Activated naive CD8-positive, alpha-beta T cell treated with anti-CD3 and anti-CD28 coated beads, Interleukin-2, amount 10 ng/mL, durations not matched to agents 7 days and 5 days (primary cell): Measurements from ENCODE around the gene PRR3. TPM values are rescaled to one million over a fixed set of nuclear protein-coding genes. Genes with fewer than 3 reads are reported as not detected.
A peak's percentile ranks its signal among the peaks of the same experiment; 100 is the strongest.

Source experiments
- ATAC-seq: fragments of 150-1000 bp; cut with Tn5 transposase; one replicate; pipeline ENCODE4 v1.10.0; 2021; ENCODE audit warnings: low read depth, moderate library complexity
- POLR2A ChIA-PET: fragments of 350-600 bp; sonication (Branson Sonifier 250); formaldehyde crosslinking; loops from one replicate; lab custom pipeline; 2021; ENCODE audit warnings: antibody characterized with exemption; lab: Charles Lee
- DNase-seq: peaks from one replicate; pipeline ENCODE4 v3.0.0; 2021
- H3K27ac Mint-ChIP-seq: one replicate; pipeline ENCODE4 v1.8.0; 2022; ENCODE audit warnings: mild to moderate bottlenecking, mixed read lengths
- H3K27me3 Mint-ChIP-seq: one replicate; pipeline ENCODE4 v1.8.0; 2022; ENCODE audit warnings: mild to moderate bottlenecking, moderate library complexity, mixed read lengths
- H3K36me3 Mint-ChIP-seq: one replicate; pipeline ENCODE4 v1.8.0; 2021; ENCODE audit warnings: mild to moderate bottlenecking, mixed read lengths
- H3K4me1 Mint-ChIP-seq: one replicate; pipeline ENCODE4 v1.8.0; 2021; ENCODE audit warnings: mixed read lengths
- H3K4me3 Mint-ChIP-seq: one replicate; pipeline ENCODE4 v1.8.0; 2022; ENCODE audit warnings: mild to moderate bottlenecking, moderate library complexity, mixed read lengths
- H3K9me3 Mint-ChIP-seq: one replicate; pipeline ENCODE4 v1.8.0; 2021; ENCODE audit warnings: mixed read lengths
- microRNA-seq: library from miRNA; unstranded; fragments of <30 nt; microRNA quantifications from one replicate; pipeline ENCODE4 v1.2.0, GENCODE V29; 2022
- total RNA-seq, 2 experiments: library from RNA; stranded (reverse); gene quantifications; one replicate each; pipeline ENCODE4 v1.2.3, GENCODE V29; 2021

The PRR3 gene
- total RNA-seq, 2 experiments from 2014 or later: 19.9 to 22.5 TPM

DNA sequence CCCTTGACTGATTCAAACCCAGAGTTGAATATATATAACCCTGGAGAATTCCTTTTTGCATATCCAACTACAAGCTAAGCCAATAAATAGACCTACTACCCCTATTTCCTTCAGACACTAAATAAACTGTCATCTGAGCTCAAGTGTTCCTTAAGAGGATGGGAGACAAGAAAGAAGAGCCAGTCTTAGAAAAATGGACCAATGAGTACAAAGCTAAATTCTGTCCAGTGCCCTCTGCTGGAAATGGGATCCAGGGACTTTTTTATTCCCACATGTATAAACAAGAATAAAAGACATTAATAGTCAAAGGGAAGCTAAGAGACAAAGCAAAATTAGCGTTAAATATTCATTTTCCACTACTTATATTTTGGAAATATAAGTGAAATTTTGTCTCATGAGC is 55.1 kb downstream of the PRR3 start:
- DNase-seq: no peak
- Mint-ChIP-seq H3K27ac (no peak overlapping the region), H3K9me3 (no peaks in the 10 kb centered on the region), H3K4me3 (peak overlapping the region; percentile 15), H3K4me1 (peaks cover 53% of the 10 kb centered on the region), H3K36me3 (peaks cover 66% of the 10 kb centered on the region), H3K27me3 (no peaks in the 10 kb centered on the region)
- POLR2A ChIA-PET: interaction anchor here (0.6 to 4.8 kb wide), 7 partner anchors 11 to 1061 kb away, joined by 3 to 69 read pairs (median 5); partner anchors contain the start of genes ABCF1 and TUBB
- ATAC-seq: no peak

DNA sequence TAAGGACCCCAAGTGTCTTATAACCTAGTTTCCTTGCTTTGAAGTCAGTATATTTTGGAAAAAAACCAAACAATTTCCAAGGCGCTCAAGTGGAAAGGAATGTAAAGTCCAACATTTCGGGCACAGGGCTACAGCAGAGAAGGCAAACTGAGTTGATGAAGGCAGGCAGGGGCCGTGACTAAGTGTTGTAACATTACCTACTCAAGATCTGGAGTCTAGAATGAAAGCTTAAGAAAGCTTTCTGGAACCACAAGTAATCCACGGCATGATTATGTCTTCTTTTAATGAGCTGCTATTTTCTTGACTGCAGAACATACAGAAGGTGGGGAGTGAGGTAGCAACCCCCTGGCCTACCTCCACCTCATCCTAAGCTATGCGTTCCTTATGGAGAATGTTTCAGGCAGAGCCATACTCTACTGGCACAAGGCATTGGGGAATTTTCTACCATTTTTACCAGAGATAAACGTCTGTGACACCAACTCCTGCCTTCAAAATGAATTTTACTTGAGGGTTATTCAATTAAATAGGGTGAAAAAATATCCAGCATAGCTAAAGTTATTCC is 55.7 kb downstream of the PRR3 start:
- no peak for DNase-seq
- no peak for ATAC-seq
- H3K4me1 Mint-ChIP-seq: peaks cover 49% of the 10 kb centered on the region
- H3K9me3 Mint-ChIP-seq: no peaks in the 10 kb centered on the region
- no peak overlapping the region for H3K4me3 Mint-ChIP-seq
- peak overlapping the region; percentile 43 for H3K27ac Mint-ChIP-seq
- H3K36me3 Mint-ChIP-seq: peaks cover 62% of the 10 kb centered on the region
- H3K27me3 Mint-ChIP-seq: no peaks in the 10 kb centered on the region
- POLR2A ChIA-PET: interaction anchor here (0.6 to 4.8 kb wide), 15 partner anchors 11 to 1061 kb away, joined by 3 to 69 read pairs (median 3); partner anchors contain the start of genes ABCF1, DHX16, PRR3 and TRIM26

Small RNA genes lying within 50 kb of the gene (microRNA-seq; reads per million reads assigned to microRNA genes)
- 54.0 reads per million, percentile 48 among the genes with 10 or more reads in this experiment for gene MIR877

Other genes with a start within 250 kb of the PRR3 start
- gene TRIM39, start 230.4 kb upstream of the PRR3 start, total RNA-seq: 10 to 100 TPM; 24.1 to 24.2 TPM
- 10 to 100 TPM; 43.0 to 49.3 TPM for gene RPP21, start 212.1 kb upstream of the PRR3 start, total RNA-seq
- 100 to 1,000 TPM; 957 to 962 TPM for gene HLA-E, start 67.8 kb upstream of the PRR3 start, total RNA-seq
- 10 to 100 TPM; 84.3 to 88.6 TPM for gene GNL1, start 806 bp upstream of the PRR3 start, total RNA-seq
- gene ABCF1, start 14.1 kb downstream of the PRR3 start, total RNA-seq: 10 to 100 TPM; 67.5 to 70.4 TPM
- gene PPP1R10, start 59.9 kb downstream of the PRR3 start, total RNA-seq: 100 to 1,000 TPM; 140 to 151 TPM
- 10 to 100 TPM; 43.8 to 44.5 TPM for gene MRPS18B, start 60.5 kb downstream of the PRR3 start, total RNA-seq
- gene ATAT1, start 69.6 kb downstream of the PRR3 start, total RNA-seq: 10 to 100 TPM; 11.2 to 13.5 TPM
- 10 to 100 TPM; 33.5 to 34.3 TPM for gene C6orf136, start 89.8 kb downstream of the PRR3 start, total RNA-seq
- gene DHX16, start 115.7 kb downstream of the PRR3 start, total RNA-seq: 10 to 100 TPM; 42.9 to 44.2 TPM
- gene PPP1R18, start 129.3 kb downstream of the PRR3 start, total RNA-seq: 100 to 1,000 TPM; 245 to 251 TPM
- gene NRM, start 133.7 kb downstream of the PRR3 start, total RNA-seq: 10 to 100 TPM; 33.1 to 33.9 TPM
- gene MDC1, start 160.0 kb downstream of the PRR3 start, total RNA-seq: 10 to 100 TPM; 50.2 to 52.2 TPM
- gene TUBB, start 163.1 kb downstream of the PRR3 start, total RNA-seq: 1,000 to 10,000 TPM; 1,168 to 1,207 TPM
- gene FLOT1, start 185.4 kb downstream of the PRR3 start, total RNA-seq: 100 to 1,000 TPM; 261 to 271 TPM
- 10 to 100 TPM; 49.1 to 52.7 TPM for gene IER3, start 187.3 kb downstream of the PRR3 start, total RNA-seq